HL-60 (cell line): ENCODE results near the gene RAB44.

ENCODE experiments used
- DNase-seq, 2 experiments: peaks; one replicate each; pipeline ENCODE4 v3.0.0-alpha.2; 2010 to 2020; ENCODE audit warnings: low read depth in 1 of 2, low spot score in 1 of 2
- H3K27ac ChIP-seq: fragments of 250-450 bp; sonication (Bioruptor Pico); replicated peaks from 2 replicates; pipeline ENCODE4 v1.5.1; 2020; ENCODE audit warnings: mild to moderate bottlenecking, moderate library complexity
- H3K27me3 ChIP-seq: fragments of 250-450 bp; sonication (Bioruptor Pico); 2 replicates; pipeline ENCODE4 v1.5.1; 2021; ENCODE audit warnings: mild to moderate bottlenecking, moderate library complexity; ENCODE audit not compliant: insufficient read depth, poor library complexity, severe bottlenecking
- H3K4me3 ChIP-seq: replicated peaks from 2 replicates; pipeline ENCODE4 v1.5.1; 2011; ENCODE audit warnings: mild to moderate bottlenecking, control low read depth, low read length; ENCODE audit not compliant: insufficient read depth
- CTCF ChIP-seq: IDR thresholded peaks from one replicate; pipeline ENCODE4 v1.5.1; 2011; ENCODE audit warnings: low read length, control low read depth, inconsistent platforms; ENCODE audit not compliant: insufficient read depth
- GABPA ChIP-seq: IDR thresholded peaks from 2 replicates; pipeline ENCODE4 v1.6.1; 2012; ENCODE audit warnings: low read depth
- POLR2AphosphoS5 ChIP-seq: IDR thresholded peaks from 2 replicates; pipeline ENCODE4 v1.6.1; 2012; ENCODE audit warnings: low read depth
- REST ChIP-seq: IDR thresholded peaks from 2 replicates; pipeline ENCODE4 v1.6.1; 2012; ENCODE audit warnings: low read depth; ENCODE audit not compliant: insufficient replicate concordance
- SPI1 ChIP-seq: IDR thresholded peaks from 2 replicates; pipeline ENCODE4 v1.6.1; 2012; ENCODE audit warnings: low read depth, mild to moderate bottlenecking, borderline replicate concordance

RAB44 gene

GRCh38 chr6:36734486-36735060 is 36.9 kb downstream of the RAB44 start:
- no peak for DNase-seq
- H3K27ac ChIP-seq, result no peak overlapping the region
- TF ChIP-seq REST (no peak), POLR2AphosphoS5 (0 out of 2 replicates have a peak, but pooled peaks have one; percentile 18)
- no peaks in the 10 kb centered on the region for H3K27me3 ChIP-seq
- H3K4me3 ChIP-seq, result no peak overlapping the region

- TF ChIP-seq SPI1 (no peak), POLR2AphosphoS5 (peak; percentile 45; the same call in 1 of the 2 replicates)
- Histone ChIP-seq H3K27me3 (no peaks in the 10 kb centered on the region), H3K27ac (no peak overlapping the region), H3K4me3 (no peak overlapping the region)
- peak; percentile 38 to 75 for DNase-seq
These were observed 37.8 kb downstream of the RAB44 start for GRCh38 chr6:36735110-36736071.

GRCh38 chr6:36737043-36737785 is 39.6 kb downstream of the RAB44 start:
- TF ChIP-seq REST (no peak), CTCF (no peak), SPI1 (no peak), POLR2AphosphoS5 (no peak), GABPA (no peak)
- Histone ChIP-seq H3K4me3 (no peak overlapping the region), H3K27me3 (no peaks in the 10 kb centered on the region), H3K27ac (no peak overlapping the region)
- DNase-seq, result no peak

- Histone ChIP-seq H3K27ac (no peak overlapping the region), H3K4me3 (no peak overlapping the region), H3K27me3 (no peaks in the 10 kb centered on the region)
- no peak for DNase-seq
- no peak for TF ChIP-seq SPI1
- TF ChIP-seq GABPA, result no peak
- no peak for TF ChIP-seq CTCF
- TF ChIP-seq REST, result no peak
- TF ChIP-seq POLR2AphosphoS5, result no peak
These were observed 40.5 kb downstream of the RAB44 start for GRCh38 chr6:36738108-36738507.
